ENCODE results near the gene AADACL4. TPM values are rescaled to one million over a fixed set of nuclear protein-coding genes. Genes with fewer than 3 reads are reported as not detected.

The AADACL4 gene
- total RNA-seq, 2 donors from 2014 or later, result not detected

DNA sequence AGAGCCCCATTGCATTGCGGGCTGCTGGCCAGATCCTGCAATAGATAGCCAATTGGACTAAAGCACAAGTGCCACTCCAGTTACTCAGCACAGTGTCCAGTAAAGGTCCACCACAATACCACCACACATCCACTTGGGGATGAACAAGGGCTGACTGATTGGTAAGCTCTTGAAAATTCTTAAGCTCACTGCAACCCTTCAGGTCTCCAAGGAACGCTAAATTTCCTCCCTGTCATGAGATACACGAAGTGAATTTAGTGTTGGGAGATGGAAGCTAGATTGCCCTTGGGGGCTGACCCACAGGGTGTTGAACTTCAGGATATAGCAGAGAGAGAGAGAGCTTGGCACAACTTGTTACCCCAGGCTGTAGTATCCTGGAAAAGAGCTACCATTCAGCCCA lies 62.2 kb downstream of the AADACL4 start:
- 85 to 91% methylated on average over 3 of the region's 3 CpGs for WGBS, 2 experiments (ENCODE audit: insufficient coverage in 1 of 2, insufficient read length in 1 of 2)

GRCh38 chr1:12708396-12709090 lies 64.7 kb downstream of the AADACL4 start:
- Mint-ChIP-seq H3K4me3 (no peak overlapping the region), H3K27ac (no peak overlapping the region), H3K4me1 (peaks cover 11% of the 10 kb centered on the region), H3K36me3 (ENCODE audit: low read depth) (no peaks in the 10 kb centered on the region), H3K9me3 (peaks cover 15% of the 10 kb centered on the region), H3K27me3 (ENCODE audit: insufficient read depth) (no peaks in the 10 kb centered on the region)
- Histone ChIP-seq H3K27me3 (ENCODE audit: control insufficient read depth, insufficient read depth, low read length, poor library complexity, severe bottlenecking) (no peaks in the 10 kb centered on the region), H3K36me3 (ENCODE audit: control insufficient read depth, insufficient read depth, low read length) (no peaks in the 10 kb centered on the region), H3K27ac (ENCODE audit: low read depth, low read length) (no peak overlapping the region), H3K9ac (ENCODE audit: extremely low read depth, low read length, poor library complexity, severe bottlenecking) (no peak overlapping the region), H3K4me1 (ENCODE audit: control insufficient read depth, insufficient read depth, low read length) (no peaks in the 10 kb centered on the region), H3K9me3 (ENCODE audit: control insufficient read depth, low read length) (no peaks in the 10 kb centered on the region), H3K4me3 (ENCODE audit: low read length) (no peak overlapping the region)
- 88 to 90% methylated on average over 2 to 4 of the region's 4 CpGs for WGBS, 2 experiments (ENCODE audit: insufficient coverage in 1 of 2, insufficient read length in 1 of 2)
- no peak for DNase-seq
- TF ChIP-seq, protein P1, sequence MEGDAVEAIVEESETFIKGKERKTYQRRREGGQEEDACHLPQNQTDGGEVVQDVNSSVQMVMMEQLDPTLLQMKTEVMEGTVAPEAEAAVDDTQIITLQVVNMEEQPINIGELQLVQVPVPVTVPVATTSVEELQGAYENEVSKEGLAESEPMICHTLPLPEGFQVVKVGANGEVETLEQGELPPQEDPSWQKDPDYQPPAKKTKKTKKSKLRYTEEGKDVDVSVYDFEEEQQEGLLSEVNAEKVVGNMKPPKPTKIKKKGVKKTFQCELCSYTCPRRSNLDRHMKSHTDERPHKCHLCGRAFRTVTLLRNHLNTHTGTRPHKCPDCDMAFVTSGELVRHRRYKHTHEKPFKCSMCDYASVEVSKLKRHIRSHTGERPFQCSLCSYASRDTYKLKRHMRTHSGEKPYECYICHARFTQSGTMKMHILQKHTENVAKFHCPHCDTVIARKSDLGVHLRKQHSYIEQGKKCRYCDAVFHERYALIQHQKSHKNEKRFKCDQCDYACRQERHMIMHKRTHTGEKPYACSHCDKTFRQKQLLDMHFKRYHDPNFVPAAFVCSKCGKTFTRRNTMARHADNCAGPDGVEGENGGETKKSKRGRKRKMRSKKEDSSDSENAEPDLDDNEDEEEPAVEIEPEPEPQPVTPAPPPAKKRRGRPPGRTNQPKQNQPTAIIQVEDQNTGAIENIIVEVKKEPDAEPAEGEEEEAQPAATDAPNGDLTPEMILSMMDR (conservative IDR thresholded peaks at IDR 0.05), result no peak

More for the DNA sequence above, 62.2 kb downstream of the AADACL4 start:
- no peaks in the 10 kb centered on the region for H3K36me3 ChIP-seq (ENCODE audit: control insufficient read depth, insufficient read depth, low read length)
- no peak overlapping the region for H3K9ac ChIP-seq (ENCODE audit: extremely low read depth, low read length, poor library complexity, severe bottlenecking)
- Mint-ChIP-seq H3K4me3 (no peak overlapping the region), H3K36me3 (ENCODE audit: low read depth) (no peaks in the 10 kb centered on the region), H3K4me1 (no peaks in the 10 kb centered on the region), H3K27ac (no peak overlapping the region), H3K9me3 (peaks cover 24% of the 10 kb centered on the region), H3K27me3 (ENCODE audit: insufficient read depth) (no peaks in the 10 kb centered on the region)
- TF ChIP-seq, protein P1 (conservative IDR thresholded peaks at IDR 0.05), result no peak
- no peaks in the 10 kb centered on the region for H3K27me3 ChIP-seq (ENCODE audit: control insufficient read depth, insufficient read depth, low read length, poor library complexity, severe bottlenecking)
- DNase-seq, result no peak
- no peak overlapping the region for H3K4me3 ChIP-seq (ENCODE audit: low read length)
- no peak overlapping the region for H3K27ac ChIP-seq (ENCODE audit: low read depth, low read length)
- no peaks in the 10 kb centered on the region for H3K4me1 ChIP-seq (ENCODE audit: control insufficient read depth, insufficient read depth, low read length)
- H3K9me3 ChIP-seq (ENCODE audit: control insufficient read depth, low read length), result no peaks in the 10 kb centered on the region

DNA sequence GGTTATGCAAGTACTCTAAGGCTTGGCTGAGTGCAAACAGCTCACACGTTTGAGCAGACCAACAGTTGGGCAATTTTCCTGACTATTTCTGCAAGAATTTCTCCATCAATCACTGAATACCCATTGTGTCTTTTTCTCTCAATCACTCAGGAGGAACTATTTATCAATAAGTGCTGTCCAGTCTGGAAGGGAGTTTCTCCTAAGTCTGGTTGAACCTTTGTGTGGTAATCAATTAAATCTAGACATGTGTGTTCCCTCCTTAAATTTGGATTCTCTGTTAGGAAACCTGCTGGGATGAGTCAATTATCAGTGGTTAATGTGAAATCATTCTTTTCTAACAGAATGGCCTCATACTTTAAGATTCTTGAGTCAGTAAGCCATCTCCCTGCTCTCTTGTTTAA lies 65.2 kb downstream of the AADACL4 start:
- no peak overlapping the region for H3K27ac Mint-ChIP-seq
- no peak overlapping the region for H3K4me3 ChIP-seq (ENCODE audit: low read length)
- peaks cover 10% of the 10 kb centered on the region for H3K9me3 Mint-ChIP-seq
- H3K9me3 ChIP-seq (ENCODE audit: control insufficient read depth, low read length), result no peaks in the 10 kb centered on the region
- no peaks in the 10 kb centered on the region for H3K36me3 Mint-ChIP-seq (ENCODE audit: low read depth)
- H3K4me3 Mint-ChIP-seq, result no peak overlapping the region
- H3K36me3 ChIP-seq (ENCODE audit: control insufficient read depth, insufficient read depth, low read length), result no peaks in the 10 kb centered on the region
- TF ChIP-seq, protein P1 (conservative IDR thresholded peaks at IDR 0.05), result no peak
- peaks cover 15% of the 10 kb centered on the region for H3K4me1 Mint-ChIP-seq
- no peaks in the 10 kb centered on the region for H3K27me3 Mint-ChIP-seq (ENCODE audit: insufficient read depth)
- 83% methylated on average over 1 of the region's 1 CpG for WGBS, 2 experiments (ENCODE audit: insufficient coverage in 1 of 2, insufficient read length in 1 of 2)
- H3K9ac ChIP-seq (ENCODE audit: extremely low read depth, low read length, poor library complexity, severe bottlenecking), result no peak overlapping the region
- no peaks in the 10 kb centered on the region for H3K4me1 ChIP-seq (ENCODE audit: control insufficient read depth, insufficient read depth, low read length)
- H3K27ac ChIP-seq (ENCODE audit: low read depth, low read length), result no peak overlapping the region
- DNase-seq, result no peak
- H3K27me3 ChIP-seq (ENCODE audit: control insufficient read depth, insufficient read depth, low read length, poor library complexity, severe bottlenecking), result no peaks in the 10 kb centered on the region
